GM12872 (cell line): Measurements from ENCODE around the gene LRP1B.

ENCODE experiments used
- CTCF ChIP-seq: IDR thresholded peaks from 3 replicates; pipeline ENCODE4 v1.5.1; 2011; ENCODE audit warnings: low read depth, mild to moderate bottlenecking, low read length, moderate library complexity; ENCODE audit not compliant: insufficient read depth

LRP1B gene

DNA sequence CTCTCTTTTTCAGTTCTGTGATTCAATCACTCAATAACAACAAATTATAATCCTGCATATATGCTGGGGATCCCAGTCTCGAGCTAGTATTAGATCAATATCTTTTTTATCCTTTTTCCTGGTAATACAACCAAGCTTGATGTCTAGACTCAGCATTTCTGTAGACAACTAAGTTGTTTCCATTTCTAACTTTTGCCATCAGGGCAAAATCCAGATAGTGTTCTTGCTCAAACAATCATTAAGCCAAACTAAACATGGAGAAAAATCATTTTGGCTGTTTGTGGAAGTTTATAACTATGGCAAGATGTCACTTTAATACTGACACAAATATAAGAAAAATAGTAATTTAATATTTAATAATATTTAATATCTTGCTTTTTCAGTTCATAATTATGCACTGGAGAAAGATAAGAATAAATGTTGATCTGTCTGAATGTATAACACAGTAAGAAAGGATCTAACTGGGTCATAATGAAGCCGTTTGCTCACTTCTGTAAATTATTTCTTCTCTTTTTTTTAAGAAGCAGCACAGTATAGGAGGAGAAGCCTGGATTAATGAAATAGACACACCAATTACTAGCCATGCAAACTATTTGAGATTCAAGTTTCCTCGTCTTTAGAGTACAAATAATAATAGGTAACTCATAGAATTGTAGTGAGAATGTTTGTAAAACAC, 979.1 kb downstream of the LRP1B start:
- TF ChIP-seq CTCF, result no peak

GRCh38 chr2:141142025-141142424, 988.8 kb downstream of the LRP1B start:
- TF ChIP-seq CTCF, result no peak

- no peak for TF ChIP-seq CTCF
Measured at GRCh38 chr2:141137122-141137693, 993.6 kb downstream of the LRP1B start.

- no peak for TF ChIP-seq CTCF
Measured at GRCh38 chr2:141133883-141134282, 996.9 kb downstream of the LRP1B start.

GRCh38 chr2:141125432-141125831, 1005.4 kb downstream of the LRP1B start:
- no peak for TF ChIP-seq CTCF

DNA sequence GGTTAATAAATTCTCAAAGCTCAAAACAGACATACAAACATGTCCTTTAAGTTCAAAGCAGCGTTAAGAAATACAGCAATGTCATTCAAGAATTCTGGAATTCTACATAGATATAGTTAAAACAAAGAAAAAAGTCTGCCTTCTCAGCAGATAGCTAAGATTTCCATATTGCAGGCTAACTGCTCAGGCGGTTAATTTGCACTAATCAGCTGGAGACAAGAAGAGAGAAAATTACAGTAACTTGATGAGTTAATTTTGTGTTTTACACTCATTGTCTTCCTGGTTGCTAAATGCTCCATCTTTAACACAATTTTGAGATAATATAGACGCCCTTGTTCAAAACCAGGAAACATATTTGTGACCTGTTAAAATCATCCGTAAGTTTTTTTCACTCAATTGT, 1012.0 kb downstream of the LRP1B start:
- no peak for TF ChIP-seq CTCF

GRCh38 chr2:141113301-141113700, 1017.5 kb downstream of the LRP1B start:
- no peak for TF ChIP-seq CTCF

GRCh38 chr2:141109633-141110032, 1021.2 kb downstream of the LRP1B start:
- no peak for TF ChIP-seq CTCF
